GM12865 (cell line): Measurements from ENCODE around the gene SCN1B.
"Not testable (repeated sequence)": the region's sequence is repeated elsewhere in the genome, so short reads cannot be mapped to it uniquely, and the experiment has no call there.

Experiments used
- DNase-seq: peaks from one replicate; pipeline ENCODE4 v3.0.0; 2010; ENCODE audit warnings: low read depth
- H3K4me3 ChIP-seq: 2 replicates; pipeline ENCODE4 v1.5.1; 2011; ENCODE audit warnings: mild to moderate bottlenecking, low read depth, low read length, control low read depth
- TF ChIP-seq, protein P1 (sequence below): IDR thresholded peaks from 2 replicates; pipeline ENCODE4 v1.5.1; 2011; ENCODE audit warnings: low read length, control low read depth, low read depth, inconsistent platforms; ENCODE audit not compliant: insufficient read depth; ENCODE audit errors: missing control alignments

SCN1B gene

DNA sequence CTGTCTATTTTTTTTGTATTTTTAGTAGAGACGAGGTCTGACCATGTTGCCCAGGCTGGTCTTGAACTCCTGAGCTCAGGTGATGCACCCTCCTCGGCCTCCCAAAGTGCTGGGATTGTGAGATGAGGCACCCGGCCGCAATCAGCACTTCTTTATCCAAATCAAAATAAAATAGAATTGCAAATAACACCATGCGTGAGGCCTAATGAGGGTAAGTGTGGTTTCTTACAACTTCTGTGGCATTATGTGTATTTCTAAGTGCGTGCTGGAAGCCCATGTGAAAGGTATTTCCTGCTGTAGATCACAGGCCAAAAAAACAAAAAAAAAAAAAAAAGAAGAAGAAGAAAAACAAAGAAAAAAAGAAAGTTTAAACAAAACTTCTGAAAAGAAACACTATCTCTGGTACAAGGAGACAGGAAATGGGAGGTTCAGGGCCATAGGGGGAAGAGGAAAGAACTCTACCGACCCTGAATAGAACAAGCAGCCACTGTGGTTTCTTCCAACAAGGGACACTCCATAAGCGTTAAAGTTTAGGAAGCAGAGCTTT is 33.1 kb upstream of the SCN1B start:
- no peak overlapping the region for H3K4me3 ChIP-seq
- TF ChIP-seq, protein P1, sequence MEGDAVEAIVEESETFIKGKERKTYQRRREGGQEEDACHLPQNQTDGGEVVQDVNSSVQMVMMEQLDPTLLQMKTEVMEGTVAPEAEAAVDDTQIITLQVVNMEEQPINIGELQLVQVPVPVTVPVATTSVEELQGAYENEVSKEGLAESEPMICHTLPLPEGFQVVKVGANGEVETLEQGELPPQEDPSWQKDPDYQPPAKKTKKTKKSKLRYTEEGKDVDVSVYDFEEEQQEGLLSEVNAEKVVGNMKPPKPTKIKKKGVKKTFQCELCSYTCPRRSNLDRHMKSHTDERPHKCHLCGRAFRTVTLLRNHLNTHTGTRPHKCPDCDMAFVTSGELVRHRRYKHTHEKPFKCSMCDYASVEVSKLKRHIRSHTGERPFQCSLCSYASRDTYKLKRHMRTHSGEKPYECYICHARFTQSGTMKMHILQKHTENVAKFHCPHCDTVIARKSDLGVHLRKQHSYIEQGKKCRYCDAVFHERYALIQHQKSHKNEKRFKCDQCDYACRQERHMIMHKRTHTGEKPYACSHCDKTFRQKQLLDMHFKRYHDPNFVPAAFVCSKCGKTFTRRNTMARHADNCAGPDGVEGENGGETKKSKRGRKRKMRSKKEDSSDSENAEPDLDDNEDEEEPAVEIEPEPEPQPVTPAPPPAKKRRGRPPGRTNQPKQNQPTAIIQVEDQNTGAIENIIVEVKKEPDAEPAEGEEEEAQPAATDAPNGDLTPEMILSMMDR: no peak
- no peak for DNase-seq

DNA sequence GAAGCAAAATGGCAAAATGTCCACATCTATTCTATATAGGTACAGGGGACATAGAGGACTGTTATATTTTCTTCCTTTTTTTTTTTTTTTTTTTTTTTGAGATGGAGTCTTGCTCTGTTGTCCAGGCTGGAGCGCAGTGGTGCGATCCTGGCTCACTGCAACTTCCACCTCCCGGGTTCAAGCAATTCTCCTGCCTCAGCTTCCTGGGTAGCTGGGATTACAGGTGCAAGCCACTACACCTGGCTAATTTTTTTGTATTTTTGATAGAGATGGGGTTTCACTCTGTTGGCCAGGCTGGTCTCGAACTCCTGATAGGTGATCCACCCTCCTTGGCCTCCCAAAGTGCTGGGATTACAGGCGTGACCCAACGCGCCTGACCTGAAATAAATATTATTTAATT is 32.0 kb upstream of the SCN1B start:
- not testable (repeated sequence) for DNase-seq, H3K4me3 ChIP-seq

DNA sequence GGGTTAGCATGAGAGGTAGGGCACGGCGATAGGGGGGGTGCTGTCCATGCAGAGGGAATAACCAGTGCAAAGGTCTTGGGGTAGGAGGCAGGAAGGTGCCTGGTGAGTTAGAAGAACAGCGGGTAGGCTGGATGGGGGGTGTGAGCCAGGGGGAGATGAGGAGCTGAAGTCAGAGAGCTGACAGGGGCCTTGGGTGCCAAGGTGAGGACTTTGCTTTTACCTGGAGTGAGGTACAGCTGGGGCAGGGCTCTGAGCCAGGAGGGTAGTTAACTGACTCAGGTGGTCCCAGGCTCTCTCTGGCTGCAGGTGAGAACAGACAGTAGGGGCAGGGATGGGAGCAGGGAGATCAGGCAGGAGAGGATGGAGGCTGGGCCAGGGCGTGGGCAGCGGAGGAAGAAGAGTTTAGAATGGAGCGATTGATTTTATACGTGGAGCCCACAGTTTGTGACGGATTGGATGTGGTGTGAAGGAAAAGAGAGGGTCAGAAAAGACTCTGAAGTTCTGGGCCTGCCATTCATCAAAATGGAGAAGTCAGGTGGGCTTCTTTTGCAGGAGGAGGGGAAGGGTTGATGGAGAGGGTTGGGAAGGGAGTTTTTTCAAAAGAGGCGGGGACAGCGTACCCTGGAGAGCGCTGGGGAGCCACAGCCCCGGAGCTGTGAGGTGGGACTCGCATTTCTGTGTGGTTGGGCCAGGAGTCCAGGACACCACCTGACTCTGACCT is 31.3 kb upstream of the SCN1B start:
- DNase-seq: no peak
- TF ChIP-seq, protein P1: no peak
- peak overlapping the region; percentile 94 for H3K4me3 ChIP-seq

DNA sequence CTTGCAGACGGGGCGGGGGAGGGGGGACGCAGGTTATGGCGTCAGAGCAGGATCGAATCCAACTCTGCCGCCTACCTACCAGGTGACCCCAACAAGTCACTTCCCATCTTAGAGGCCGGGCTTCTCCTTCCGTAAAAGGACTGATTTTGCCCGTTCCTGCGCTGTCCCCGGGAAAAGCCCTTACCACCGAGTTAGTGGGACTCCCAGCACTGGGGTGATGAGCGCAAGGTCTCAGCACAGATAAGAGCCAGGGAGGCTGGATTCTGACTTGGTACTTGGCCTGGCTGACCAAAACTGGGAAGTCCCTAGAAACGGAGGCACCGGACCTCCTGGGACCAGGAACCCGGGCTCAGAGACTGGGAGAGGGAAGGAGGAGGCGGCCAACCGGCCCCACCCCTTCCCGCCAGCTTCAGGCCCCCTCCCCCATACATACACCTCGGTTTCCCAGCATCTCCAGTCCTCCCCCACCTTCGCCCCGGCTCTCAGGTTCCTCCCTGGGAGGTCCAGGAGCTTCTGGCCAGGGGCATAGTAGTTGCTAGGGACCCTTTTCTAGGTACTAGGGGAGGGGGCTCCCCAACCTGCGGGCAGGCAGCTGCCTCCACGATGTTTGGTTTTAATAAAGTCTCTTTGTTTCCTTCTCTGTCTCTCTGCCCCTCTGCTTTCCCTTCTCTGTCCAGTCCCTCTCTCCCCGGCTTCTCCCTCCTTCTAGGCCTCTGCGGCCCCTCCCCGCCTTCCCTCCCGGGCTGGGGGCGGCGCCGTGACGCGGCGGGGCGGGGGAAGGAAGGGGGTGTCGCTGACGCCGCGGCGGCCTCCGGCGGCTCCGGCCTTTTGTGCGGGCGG is 30.6 kb upstream of the SCN1B start, which contains the start of gene GRAMD1A:
Gene GRAMD1A (plus strand): TSS at position 826 of the 840 bp plus-strand sequence. CDS start 156 bp downstream, outside the sequence.
- peak; percentile 84 for DNase-seq
- peak within 1 kb of the TSS; percentile 94 for H3K4me3 ChIP-seq
- TF ChIP-seq, protein P1: no peak

DNA sequence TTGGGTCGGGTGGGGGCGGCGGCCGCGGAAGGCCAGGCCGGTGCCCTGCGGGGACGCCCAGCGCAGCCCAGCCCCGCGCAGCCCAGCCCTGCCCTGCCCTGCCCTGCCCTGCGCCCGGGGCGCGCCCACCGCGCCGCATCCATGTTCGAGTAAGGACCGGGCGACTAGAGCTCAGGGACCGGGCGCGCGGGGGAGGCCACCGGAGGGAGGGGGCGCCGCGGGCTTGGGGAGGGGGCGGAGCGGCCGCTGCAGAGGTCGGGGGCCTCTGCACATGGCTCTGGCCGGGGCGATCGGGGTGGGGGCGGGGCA is 30.0 kb upstream of the SCN1B start:
- H3K4me3 ChIP-seq: peak overlapping the region; percentile 77
- no peak for DNase-seq
- TF ChIP-seq, protein P1: no peak

DNA sequence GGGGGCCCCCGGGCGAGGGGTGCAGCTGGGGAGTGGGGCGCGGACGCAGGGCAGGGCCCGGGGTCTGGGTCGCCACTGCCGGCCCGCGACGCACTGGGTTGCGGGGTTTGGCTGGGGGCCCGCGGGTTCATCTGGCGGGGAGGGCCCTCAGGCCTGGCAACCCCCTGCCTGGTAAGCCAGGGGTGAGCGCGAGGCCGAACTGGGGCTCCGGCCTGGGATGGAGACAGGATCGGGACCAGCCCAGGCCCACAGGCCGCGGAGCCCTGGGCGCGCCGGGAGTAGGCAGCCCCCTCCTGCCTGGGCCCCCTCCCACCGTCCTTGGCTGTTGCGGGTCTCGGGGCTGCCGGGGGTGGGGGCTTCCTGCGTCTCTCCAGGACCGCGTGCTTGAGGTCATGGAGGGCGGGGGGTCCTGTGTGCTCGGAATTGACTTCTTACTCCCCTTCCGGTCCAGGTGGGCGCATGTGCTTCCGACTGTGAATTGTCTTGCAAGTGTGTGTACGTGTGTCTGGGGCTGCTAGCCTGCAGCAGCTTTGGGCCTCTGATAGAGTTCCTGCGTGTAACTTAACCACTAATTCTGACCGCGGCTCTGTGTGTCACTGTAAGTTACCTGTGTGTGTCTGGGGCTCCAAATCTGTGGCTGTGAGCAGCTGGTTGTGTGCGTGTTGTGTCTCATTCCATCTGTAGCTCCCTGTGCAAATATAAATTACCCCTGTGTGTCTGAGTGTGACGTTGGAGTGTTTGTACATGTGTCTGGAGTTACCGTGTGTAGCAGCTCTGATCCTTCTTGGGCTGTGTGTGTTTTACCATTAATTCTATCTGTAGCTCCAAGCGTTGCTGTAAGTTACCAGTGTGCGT is 29.4 kb upstream of the SCN1B start:
- peak; percentile 77 for DNase-seq
- peak overlapping the region; percentile 77 for H3K4me3 ChIP-seq
- TF ChIP-seq, protein P1: no peak
